Hematopoietic multipotent progenitor cell treated with erythropoietin and hydrocortisone succinate and interleukin-3 and kit ligand, for 17 days (in vitro differentiated cells): ENCODE results near the gene WDR93.

ENCODE experiments used
- DNase-seq: peaks from one replicate; pipeline ENCODE4 v3.0.0-alpha.2; 2015; ENCODE audit warnings: low spot score

WDR93 gene

GRCh38 chr15:89662893-89663626 is 27.6 kb upstream of the WDR93 start:
- DNase-seq, result no peak

GRCh38 chr15:89664441-89665350 is 25.9 kb upstream of the WDR93 start:
- no peak for DNase-seq

GRCh38 chr15:89665449-89666181 is 25.0 kb upstream of the WDR93 start:
- DNase-seq, result no peak

- no peak for DNase-seq
Observed at GRCh38 chr15:89666184-89666857, 24.3 kb upstream of the WDR93 start.

- DNase-seq, result no peak
Observed at GRCh38 chr15:89666858-89667705, 23.5 kb upstream of the WDR93 start.

GRCh38 chr15:89667706-89667960 is 23.0 kb upstream of the WDR93 start:
- no peak for DNase-seq

- no peak for DNase-seq
Observed at GRCh38 chr15:89668171-89668570, 22.4 kb upstream of the WDR93 start.

- no peak for DNase-seq
Observed at GRCh38 chr15:89669309-89669865, 21.2 kb upstream of the WDR93 start.

GRCh38 chr15:89669941-89670340 is 20.7 kb upstream of the WDR93 start:
- DNase-seq, result no peak

- DNase-seq, result no peak
Observed at GRCh38 chr15:89670971-89671560, 19.5 kb upstream of the WDR93 start.

- no peak for DNase-seq
Observed at GRCh38 chr15:89671687-89672086, 18.9 kb upstream of the WDR93 start.

- DNase-seq, result no peak
Observed at GRCh38 chr15:89672221-89673164, 18.1 kb upstream of the WDR93 start.

GRCh38 chr15:89673165-89673512 is 17.5 kb upstream of the WDR93 start:
- no peak for DNase-seq

GRCh38 chr15:89674526-89674925 is 16.1 kb upstream of the WDR93 start:
- no peak for DNase-seq

GRCh38 chr15:89675606-89676005 is 15.0 kb upstream of the WDR93 start:
- no peak for DNase-seq

- no peak for DNase-seq
Observed at GRCh38 chr15:89677381-89677780, 13.2 kb upstream of the WDR93 start.

- no peak for DNase-seq
Observed at GRCh38 chr15:89679212-89679611, 11.4 kb upstream of the WDR93 start, which contains the start of gene PLIN1. Gene PLIN1 (minus strand): TSS chr15:89679367. CDS start chr15:89677489, 1,878 bp downstream.

- DNase-seq, result no peak
Observed at GRCh38 chr15:89680282-89680873, 10.2 kb upstream of the WDR93 start.

- no peak for DNase-seq
Observed at GRCh38 chr15:89681146-89681545, 9.5 kb upstream of the WDR93 start.
